GM19238 (cell line): Measurements from ENCODE around the gene JPT1.
"Not testable (repeated sequence)": the region's sequence is repeated elsewhere in the genome, so short reads cannot be mapped to it uniquely, and the experiment has no call there.

ENCODE experiments used
- DNase-seq: peaks from one replicate; pipeline ENCODE4 v3.0.0; 2011; ENCODE audit warnings: low spot score; ENCODE audit not compliant: insufficient read length

Gene JPT1

GRCh38 chr17:75154195-75155106 is at the start of gene JPT1:
JPT1 (minus strand) TSS chr17:75154512; CDS start chr17:75154397, 115 bp downstream.
- peak; percentile 96 for DNase-seq

- no peak for DNase-seq
Observed at GRCh38 chr17:75199886-75200618, 45.7 kb upstream of the JPT1 start.

DNA sequence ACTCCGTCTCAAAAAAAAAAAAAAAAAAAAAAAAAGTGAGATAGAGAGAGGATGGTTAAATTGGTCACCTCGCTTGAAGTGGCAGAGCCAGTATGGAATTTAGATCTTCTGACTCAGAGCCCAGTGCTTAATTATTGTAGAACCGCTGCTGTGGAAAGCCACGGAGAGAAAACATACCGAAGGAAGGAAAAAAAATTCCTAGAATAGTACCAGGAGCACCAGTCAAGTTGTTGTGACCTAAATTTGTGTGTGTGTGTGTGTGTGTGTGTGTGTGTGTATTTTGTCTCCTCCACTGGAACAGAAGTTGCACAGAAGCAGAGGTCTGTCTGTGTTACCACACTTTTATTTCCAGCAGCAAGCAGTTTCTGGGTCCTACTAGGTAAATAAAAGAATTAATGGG is 40.6 kb upstream of the JPT1 start:
- DNase-seq: no peak

DNA sequence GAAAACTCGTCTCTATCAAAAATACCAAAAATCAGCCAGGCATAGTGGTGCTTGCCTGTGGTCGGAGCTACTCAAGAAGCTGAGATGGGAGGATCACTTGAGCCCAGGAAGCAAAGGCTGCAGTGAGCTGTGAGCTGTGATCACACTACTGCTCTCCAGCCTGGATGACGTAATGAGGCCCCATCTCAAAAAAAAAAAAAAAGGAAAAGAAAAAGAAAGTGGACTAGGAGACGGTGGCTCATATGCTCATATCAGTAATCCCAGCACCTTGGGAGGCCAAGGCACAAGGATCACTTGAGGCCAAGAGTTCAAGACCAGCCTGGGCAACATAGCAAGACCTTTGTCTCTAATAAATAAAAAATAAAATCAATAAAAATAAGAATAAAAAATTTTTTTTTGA is 37.3 kb upstream of the JPT1 start:
- DNase-seq: no peak

GRCh38 chr17:75188614-75189013 is 34.3 kb upstream of the JPT1 start:
- DNase-seq: no peak

DNA sequence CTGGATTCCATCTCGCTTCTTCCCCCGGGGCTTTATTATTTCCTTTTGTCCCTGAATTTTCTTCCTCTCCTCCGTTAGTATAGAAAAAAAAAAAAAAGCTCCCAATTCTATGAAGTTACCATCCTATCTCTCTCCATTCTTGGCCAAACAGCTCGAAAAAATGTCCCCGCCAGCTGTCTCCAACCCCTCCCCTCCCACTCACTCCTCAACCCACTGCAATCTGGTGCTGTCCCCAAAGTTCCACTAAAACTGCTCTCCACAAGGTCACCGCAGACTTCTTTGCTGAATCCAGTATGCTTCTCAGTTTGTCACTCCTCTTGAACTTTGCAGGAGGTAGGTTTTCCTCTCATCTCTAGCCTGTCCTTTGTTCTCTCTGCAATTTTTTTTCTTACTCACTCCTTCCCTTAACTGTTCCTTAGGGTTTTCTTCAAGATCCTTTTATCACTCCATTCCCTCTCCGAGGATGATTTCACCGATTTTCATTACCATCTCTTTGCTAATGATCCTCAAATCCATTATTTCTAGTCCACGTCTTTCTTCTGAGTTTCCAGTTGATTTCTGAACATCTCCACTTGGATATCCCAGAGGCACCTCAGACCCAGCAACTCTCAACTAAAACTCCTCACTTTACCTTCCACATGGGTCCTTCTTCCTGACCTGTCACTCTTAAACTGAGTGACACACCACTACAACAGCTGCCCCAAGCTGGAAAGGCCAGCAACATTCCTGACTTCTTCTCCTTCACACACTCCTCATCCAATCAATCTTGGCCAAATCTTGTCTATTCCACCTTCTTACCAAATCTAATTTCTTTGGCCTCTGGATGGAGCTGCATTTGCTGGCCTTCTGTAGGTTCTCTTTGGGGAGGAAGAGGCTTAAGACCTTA is 29.9 kb upstream of the JPT1 start:
- DNase-seq: no peak

DNA sequence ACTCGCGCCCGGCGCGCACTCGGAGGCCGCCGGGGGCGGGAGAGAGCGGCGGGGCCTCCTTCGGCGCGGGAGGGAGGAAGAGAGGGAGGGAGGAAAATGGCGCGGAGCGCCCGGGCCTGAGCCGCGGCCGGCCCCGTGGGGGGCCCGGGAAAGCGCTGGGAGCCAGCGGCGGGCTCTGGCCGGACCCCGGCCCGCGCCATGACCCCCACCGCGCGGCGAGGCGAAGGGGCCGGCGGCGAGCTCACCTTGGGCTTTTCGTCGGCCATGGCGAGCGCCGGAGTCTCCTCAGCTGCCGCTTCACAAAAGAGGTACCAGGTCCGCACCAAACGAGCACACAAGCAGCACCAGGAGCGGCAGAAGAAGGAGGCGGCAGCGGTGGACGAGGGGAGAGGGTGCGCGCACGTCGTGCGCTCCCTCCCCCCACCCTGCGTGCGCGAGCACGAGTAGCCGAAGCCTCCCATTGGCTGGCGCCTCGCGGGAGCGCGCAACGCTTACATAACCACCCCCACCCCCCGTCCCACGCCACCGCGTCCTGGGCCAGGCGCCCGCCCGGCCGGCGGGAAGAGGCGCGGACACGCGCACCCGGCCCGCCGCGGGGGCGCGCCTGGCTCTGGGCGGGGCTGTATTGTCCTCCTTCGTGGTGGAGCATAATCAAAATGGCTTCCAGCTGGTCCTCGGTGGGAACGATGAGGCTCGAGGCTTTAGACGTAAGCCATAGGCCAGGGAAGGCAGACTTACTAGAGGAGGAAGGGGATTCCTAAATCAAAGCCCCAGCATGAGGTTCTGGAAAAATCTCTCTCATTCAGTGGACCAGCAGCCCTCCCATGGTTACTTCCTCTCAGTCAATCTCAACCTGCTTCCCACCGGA is 28.5 kb upstream of the JPT1 start, which contains the start of gene SUMO2:
Gene SUMO2 (minus strand): TSS at position 391 of the 868 bp plus-strand sequence. CDS start 125 bp downstream, at position 266.
- DNase-seq: peak; percentile 95

DNA sequence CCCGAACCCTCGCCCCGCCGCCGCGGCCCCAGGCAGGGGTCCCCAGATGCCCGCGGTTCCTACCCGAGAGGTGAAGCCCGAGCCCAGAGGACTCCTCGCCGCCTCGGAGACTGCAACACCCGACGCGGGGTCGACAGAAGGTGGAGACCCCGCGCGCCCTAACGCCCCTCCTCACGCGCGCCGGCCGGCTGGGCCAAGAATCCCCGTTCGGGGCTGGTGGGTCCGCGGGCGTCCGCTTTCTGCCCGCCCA is 27.9 kb upstream of the JPT1 start:
- DNase-seq: no peak

- no peak for DNase-seq
Observed at GRCh38 chr17:75181608-75182318, 27.5 kb upstream of the JPT1 start.

GRCh38 chr17:75181110-75181509 is 26.8 kb upstream of the JPT1 start:
- DNase-seq: no peak

DNA sequence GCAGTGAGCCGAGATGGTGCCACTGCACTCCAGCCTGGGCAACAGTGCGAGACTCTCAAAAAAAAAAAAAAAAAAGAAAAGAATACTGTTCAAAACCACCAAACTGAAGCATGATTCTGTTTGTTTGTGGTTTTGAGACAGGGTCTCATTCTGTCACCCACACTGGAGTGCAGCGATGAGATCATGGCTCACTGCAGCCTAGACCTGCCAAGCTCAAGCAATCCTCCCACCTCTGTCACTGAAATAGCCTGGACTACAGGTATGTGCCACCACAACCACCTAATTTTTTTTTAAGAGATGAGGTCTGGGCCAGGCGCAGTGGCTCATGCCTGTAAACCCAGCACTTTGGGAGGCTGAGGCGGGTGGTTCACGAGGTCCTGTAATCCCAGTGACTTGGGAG is 24.1 kb upstream of the JPT1 start:
- no peak for DNase-seq

DNA sequence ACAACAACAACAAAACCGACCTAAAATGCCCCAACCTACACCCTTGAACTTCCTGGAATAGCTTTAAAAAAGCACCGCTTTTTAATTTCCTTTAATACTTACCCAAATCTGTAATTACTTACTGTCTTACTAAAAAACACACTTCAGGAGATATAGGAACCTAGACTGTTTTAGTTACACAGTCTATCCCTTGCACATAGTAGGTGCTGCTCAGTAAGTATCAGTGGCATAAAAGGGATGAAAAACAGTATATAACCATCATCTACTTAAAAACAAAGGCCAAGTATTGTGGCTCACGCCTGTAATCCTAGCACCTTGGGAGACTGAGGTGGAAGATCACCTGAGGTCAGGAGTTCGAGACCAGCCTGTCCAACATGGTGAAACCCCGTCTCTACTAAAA is 22.3 kb upstream of the JPT1 start:
- no peak for DNase-seq

- no peak for DNase-seq
Observed at GRCh38 chr17:75174996-75175395, 20.7 kb upstream of the JPT1 start.

GRCh38 chr17:75173526-75173925 is 19.2 kb upstream of the JPT1 start:
- DNase-seq: no peak

DNA sequence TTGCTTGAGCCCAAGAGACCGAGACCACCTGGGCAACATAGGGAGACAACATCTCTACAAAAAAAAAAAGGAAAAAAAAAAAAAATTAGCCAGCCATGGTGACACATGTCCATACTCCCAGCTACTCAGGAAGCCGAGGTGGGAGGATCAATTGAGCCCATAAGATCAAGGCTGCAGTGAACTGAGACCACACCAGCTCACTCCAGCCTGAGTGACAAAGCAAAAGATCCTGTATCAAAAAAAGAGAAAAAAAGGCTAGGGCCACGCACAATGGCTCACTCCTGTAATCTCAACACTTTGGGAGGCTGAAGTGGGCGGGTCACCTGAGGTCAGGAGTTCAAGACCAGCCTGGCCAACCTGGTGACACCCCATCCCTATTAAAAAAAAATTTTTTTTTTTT is 14.7 kb upstream of the JPT1 start:
- no peak for DNase-seq

- DNase-seq: not testable (repeated sequence)
Observed at GRCh38 chr17:75164606-75165005, 10.3 kb upstream of the JPT1 start.

DNA sequence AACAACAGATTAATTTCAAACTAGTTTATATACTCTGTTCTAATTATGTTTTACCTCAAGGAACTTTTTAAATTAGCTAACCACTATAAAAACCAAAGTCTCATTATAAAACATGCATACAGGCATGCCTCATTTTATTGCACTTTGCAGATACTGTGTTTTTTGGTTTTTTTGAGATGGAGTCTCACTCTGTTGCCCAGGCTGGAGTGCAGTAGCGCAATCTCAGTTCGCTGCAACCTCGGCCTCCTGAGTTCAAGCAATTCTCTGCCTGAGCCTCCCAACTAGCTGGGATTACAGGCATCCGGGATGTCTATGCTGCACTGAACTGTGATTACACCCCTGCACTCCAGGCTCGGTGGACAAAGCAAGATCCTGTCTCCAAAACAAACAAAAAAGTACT is 8.8 kb upstream of the JPT1 start:
- no peak for DNase-seq

DNA sequence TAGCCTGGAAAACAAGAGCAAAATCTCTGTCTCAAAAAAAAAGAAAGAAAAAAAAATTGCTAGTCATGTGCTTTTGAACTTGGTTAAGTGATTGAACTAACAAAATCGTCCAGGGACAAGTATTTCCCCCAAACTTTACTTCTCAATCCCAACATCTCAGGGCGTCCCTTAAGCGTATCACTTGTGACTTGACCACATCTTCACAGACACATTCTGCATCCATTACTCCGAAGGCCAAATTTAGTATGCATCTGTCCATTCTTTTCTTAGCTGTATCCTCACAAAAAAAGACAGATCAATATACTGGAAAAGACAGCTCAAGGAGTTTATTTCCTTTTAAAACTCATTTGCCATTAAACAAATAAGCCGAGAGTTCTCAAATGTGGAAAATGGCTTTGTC is 5.9 kb upstream of the JPT1 start:
- DNase-seq: no peak

- no peak for DNase-seq
Observed at GRCh38 chr17:75159196-75160031, 5.1 kb upstream of the JPT1 start.
